ENCODE data around the gene CTDP1.

The CTDP1 gene

GRCh38 chr18:79712206-79712857, 32.7 kb downstream of the CTDP1 start:
- no peak overlapping the region for H3K4me3 ChIP-seq (ENCODE audit: low read length)
- DNase-seq (ENCODE audit: low read depth): no peak
- no peak for TF ChIP-seq CTCF (conservative IDR thresholded peaks at IDR 0.05; ENCODE audit: low read depth, low read length)

- H3K4me3 ChIP-seq (ENCODE audit: low read length): no peak overlapping the region
- TF ChIP-seq CTCF (conservative IDR thresholded peaks at IDR 0.05; ENCODE audit: low read depth, low read length): no peak
- no peak for DNase-seq (ENCODE audit: low read depth)
These were observed 33.7 kb downstream of the CTDP1 start for GRCh38 chr18:79713341-79713740.

- H3K4me3 ChIP-seq (ENCODE audit: low read length): no peak overlapping the region
- TF ChIP-seq CTCF (conservative IDR thresholded peaks at IDR 0.05; ENCODE audit: low read depth, low read length): no peak
- DNase-seq (ENCODE audit: low read depth): no peak
These were observed 35.1 kb downstream of the CTDP1 start for GRCh38 chr18:79714531-79715240.

GRCh38 chr18:79715280-79715679, 35.7 kb downstream of the CTDP1 start:
- DNase-seq (ENCODE audit: low read depth): no peak
- no peak overlapping the region for H3K4me3 ChIP-seq (ENCODE audit: low read length)
- TF ChIP-seq CTCF (conservative IDR thresholded peaks at IDR 0.05; ENCODE audit: low read depth, low read length): no peak

- no peak for DNase-seq (ENCODE audit: low read depth)
- TF ChIP-seq CTCF (conservative IDR thresholded peaks at IDR 0.05; ENCODE audit: low read depth, low read length): no peak
- no peak overlapping the region for H3K4me3 ChIP-seq (ENCODE audit: low read length)
These were observed 37.5 kb downstream of the CTDP1 start for GRCh38 chr18:79717059-79717458.

GRCh38 chr18:79717555-79718074, 38.0 kb downstream of the CTDP1 start:
- H3K4me3 ChIP-seq (ENCODE audit: low read length): no peak overlapping the region
- no peak for DNase-seq (ENCODE audit: low read depth)
- no peak for TF ChIP-seq CTCF (conservative IDR thresholded peaks at IDR 0.05; ENCODE audit: low read depth, low read length)

GRCh38 chr18:79718126-79718525, 38.5 kb downstream of the CTDP1 start:
- H3K4me3 ChIP-seq (ENCODE audit: low read length): no peak overlapping the region
- DNase-seq (ENCODE audit: low read depth): no peak
- no peak for TF ChIP-seq CTCF (conservative IDR thresholded peaks at IDR 0.05; ENCODE audit: low read depth, low read length)
